ENCODE measurements around the gene ADCY4.
"Not testable (repeated sequence)": the region's sequence is repeated elsewhere in the genome, so short reads cannot be mapped to it uniquely, and the experiment has no call there.

Gene ADCY4

DNA sequence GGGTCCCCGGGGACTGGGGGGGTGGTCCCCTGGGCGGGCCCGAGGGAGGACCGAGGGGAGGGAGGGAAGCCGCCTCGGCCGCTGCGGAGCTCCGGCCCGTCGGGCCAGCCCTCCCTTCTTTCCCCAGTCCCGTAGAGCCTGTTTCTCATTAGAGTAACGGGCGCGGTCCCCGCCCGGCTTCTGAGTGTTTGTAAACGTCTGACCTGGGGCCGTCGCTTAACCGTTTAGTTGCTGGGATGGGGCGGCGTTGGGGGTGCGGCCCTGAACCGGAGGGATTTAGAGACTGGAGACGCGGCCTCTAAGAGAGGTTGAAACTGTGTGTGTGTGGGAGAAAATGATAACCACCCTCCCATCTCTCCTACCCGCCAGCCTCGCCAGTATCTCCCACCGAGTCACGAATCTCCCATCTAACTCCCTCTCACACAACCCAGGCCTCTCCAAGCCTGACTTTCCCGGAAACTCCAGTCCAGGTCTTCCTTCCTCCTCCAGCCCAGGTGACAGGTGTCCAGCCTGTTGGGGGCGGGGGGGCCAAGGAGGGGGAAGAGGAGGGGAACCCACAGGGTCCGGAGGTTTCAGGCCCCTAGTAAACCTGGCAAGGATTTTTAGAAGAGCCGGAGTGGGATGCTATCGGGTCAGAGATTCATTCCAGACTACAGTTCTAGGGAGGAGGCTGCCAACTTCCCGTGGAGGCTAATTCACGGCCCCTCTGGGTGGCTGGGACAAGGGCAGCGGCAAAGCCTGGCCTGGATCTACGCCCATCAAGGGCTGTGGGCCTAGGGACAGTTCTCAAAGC is 32.0 kb upstream of the ADCY4 start:
- no peak for DNase-seq (ENCODE audit: low read depth)

DNA sequence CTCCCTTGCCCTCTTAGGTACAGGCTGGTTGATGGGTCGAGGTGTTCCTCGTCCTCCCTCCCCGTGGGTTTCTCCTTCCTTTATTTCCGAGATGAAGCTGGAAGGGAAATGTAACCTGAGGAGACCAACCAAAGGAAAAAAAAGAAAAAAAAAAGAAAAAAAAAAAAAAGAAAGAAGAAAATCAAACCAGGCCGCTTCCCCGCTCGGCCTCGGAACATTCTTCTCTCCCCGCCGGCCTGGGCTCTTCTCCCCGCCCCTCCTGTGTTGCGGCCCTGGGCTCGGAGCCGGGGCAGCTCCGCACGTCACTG is 31.5 kb upstream of the ADCY4 start:
- DNase-seq (ENCODE audit: low read depth) = no peak

DNA sequence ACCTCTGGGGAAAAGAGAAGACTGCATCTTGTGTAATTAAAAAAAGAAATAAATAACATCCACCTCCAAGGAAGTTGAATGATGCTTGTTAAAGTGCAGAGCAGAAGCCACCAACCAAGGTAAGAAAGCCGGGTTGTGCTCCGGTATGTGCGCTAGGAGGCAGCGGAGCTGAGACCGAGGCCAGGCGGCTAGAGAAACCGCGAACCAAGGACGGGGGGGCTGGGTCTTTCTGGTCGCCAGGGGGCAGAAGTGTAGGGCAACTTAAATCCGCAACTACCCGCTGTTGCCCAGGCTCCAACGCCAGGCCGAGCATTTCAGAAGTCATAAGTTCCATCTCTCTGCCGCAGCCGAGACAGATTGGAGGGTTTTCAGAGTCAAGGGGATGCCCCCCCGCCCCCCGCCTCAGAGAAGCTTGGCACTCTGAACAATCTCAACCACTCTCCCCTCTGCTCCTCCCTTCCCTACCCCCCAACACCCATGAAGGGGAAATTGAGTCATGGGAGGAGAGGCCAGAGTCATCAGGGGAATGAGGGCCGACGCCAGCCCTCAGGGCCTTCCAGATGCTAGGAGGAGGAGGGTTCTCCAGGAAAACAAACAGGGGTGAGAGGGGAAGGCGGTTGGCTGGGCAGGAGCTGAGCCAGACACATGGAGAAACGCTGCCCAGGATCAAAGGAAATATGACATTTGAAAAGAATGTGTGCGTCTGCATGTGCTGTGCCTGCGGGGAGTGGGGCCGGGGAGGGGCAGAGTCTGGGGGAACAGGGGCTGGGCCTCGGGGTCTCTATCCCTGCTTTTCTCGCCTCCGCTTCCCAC is 30.9 kb upstream of the ADCY4 start:
- peak; percentile 43 for DNase-seq (ENCODE audit: low read depth)

DNA sequence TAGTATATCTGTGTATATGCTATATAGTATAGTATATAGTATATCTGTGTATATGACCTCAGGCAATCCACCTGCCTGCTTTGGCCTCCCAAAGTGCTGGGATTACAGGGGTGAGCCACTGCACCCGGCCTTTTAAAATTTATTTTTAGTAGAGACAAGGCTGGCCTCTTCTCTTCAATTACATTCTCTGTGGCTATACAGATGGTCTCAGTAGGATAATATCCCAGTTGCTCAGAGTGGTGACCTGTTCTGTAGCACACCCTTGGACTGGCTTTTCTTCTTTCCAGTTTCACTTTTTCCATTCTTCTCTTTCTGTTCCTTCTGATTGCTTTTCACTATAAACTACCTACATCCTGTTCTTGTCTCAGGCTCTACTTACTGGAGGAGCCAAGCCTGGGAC is 30.0 kb upstream of the ADCY4 start:
- DNase-seq (ENCODE audit: low read depth) = no peak

DNA sequence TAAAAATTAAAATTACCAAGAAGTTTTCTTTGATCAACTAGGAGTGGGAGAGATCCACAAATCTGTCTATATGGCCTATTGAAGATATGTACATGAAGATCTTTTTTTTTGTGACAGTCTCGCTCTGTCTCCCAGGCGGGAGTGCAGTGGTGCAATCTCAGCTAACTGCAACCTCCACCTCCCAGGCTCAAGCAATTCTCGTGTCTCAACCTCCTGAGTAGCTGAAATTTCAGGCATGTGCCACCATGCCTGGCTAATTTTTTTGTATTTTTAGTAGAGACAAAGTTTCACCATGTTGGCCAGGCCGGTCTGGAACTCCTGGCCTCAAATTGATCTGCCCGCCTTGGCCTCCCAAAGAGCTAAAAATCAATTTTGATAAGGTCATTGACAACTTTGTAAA is 28.5 kb upstream of the ADCY4 start:
- no peak for DNase-seq (ENCODE audit: low read depth)

DNA sequence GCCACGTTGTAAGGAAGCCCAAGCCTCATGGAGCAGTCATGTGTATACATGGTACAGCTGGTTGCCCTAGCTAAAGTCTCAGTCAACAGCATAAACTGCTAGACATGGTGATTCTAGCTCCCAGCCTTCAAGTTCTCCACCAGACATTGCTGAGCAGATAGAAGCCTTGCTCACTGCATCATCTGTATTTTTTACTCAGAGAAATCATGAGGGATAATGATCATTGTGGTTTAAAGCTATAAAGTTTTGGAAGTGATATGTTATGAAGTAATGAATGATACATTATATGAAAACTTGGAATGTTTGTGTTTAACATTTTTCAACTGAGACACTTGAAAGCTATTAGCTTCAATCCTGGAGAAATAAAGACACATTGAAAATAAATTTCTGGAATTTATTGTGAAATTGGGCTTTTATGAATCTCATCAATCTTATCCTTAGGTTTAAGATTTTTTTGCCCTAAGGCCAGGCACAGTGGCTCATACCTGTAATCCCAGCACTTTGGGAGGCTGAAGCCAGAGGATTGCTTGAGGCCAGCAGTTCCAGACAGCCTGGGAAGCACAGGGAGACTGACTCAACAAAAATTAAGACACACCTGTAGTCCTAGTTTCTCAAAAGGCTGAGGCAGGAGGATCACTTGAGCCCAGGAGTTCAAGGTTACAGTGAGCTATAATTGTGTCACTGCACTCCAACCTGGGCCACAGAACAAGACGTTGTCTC is 27.5 kb upstream of the ADCY4 start:
- no peak for DNase-seq (ENCODE audit: low read depth)

DNA sequence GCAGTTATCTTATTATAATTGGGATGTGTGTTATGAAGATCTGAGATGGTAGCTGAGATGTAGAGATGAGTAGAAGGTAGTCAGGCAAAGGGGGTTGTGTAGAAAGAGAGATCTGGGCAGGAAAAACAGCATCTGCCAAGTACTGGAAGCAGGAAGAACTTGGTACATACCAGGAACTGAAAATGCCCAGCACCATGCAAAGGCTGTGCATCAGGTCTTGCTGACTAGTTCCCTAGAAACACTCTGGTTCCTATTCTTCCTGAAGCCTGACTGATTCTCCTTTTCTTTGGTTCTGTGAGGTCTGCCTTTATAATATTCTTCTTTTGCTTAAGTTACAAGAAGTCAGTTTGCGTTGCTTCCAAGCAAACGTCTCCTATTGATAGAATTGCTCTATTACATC is 26.5 kb upstream of the ADCY4 start:
- no peak for DNase-seq (ENCODE audit: low read depth)

DNA sequence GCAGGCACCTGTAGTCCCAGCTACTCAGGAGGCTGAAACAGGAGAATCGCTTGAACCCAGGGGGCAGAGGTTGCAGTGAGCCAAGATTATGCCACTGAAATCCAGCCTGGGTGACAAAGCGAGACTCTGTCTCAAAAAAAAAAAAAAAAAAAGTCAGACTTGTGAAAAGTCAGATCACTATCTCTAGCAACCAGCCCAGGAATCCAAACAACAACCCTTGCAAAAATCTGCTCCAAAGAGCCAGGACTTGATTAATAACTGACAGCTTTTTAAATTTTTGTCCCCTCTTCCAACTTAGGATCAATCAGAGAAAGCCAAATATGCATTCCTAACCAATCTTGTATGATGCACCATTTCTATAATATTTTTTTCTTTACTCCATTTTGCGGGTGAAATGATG is 25.4 kb upstream of the ADCY4 start:
- DNase-seq (ENCODE audit: low read depth) = no peak

DNA sequence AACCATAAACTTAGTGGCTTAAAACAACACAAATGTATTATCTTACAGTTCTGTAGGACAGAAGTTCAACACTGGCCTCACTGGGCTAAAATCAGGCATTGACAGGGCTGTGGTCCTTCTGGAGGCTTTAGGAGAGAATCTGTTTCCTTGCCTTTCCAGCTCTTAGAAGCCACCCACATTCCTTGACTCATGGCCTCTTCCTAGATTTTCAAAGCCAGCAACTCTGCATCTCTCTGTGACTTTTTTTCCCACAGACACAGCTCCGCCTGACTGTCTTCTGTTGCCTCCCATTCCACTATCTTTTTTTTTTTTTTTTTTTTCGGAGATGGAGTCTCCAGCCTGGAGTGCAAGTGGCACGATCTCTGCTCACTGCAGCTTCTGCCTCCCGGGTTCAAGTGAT is 21.3 kb upstream of the ADCY4 start:
- no peak for DNase-seq (ENCODE audit: low read depth)

DNA sequence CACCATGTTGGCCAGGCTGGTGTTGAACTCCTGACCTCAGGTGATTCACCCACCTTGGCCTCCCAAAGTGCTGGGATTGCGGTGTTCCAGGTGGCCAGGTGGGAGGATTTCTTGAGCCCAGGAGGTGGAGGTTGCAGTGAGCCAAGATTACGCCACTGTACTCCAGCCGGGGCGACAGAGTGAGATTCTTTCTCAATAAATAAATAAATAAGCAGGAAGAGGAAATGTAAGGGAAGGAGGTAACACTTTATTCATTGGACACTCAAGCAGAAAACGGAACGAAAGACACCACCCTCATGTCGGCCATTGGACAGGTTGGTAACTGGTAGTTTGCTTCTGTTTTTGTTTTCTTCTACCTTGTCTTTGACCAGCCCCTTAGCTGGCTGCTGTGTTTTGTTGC is 20.1 kb upstream of the ADCY4 start:
- DNase-seq (ENCODE audit: low read depth) = no peak

DNA sequence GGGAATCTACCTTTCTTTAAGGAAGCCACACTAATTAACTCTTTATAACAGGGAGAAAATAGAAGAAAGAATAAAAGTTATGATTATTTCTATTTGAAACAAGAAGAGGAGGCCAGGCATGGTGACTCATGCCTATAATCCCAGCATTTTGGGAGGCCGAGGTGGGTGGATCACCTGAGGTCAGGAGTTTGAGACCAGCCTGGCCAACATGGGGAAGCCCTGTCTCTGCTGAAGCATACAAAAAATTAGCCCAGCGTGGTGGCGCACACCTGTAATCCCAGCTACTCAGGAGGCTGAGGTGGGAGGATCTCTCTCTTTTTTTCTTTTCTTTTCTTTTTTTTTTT is 19.6 kb upstream of the ADCY4 start:
- not testable (repeated sequence) for DNase-seq (ENCODE audit: low read depth)

DNA sequence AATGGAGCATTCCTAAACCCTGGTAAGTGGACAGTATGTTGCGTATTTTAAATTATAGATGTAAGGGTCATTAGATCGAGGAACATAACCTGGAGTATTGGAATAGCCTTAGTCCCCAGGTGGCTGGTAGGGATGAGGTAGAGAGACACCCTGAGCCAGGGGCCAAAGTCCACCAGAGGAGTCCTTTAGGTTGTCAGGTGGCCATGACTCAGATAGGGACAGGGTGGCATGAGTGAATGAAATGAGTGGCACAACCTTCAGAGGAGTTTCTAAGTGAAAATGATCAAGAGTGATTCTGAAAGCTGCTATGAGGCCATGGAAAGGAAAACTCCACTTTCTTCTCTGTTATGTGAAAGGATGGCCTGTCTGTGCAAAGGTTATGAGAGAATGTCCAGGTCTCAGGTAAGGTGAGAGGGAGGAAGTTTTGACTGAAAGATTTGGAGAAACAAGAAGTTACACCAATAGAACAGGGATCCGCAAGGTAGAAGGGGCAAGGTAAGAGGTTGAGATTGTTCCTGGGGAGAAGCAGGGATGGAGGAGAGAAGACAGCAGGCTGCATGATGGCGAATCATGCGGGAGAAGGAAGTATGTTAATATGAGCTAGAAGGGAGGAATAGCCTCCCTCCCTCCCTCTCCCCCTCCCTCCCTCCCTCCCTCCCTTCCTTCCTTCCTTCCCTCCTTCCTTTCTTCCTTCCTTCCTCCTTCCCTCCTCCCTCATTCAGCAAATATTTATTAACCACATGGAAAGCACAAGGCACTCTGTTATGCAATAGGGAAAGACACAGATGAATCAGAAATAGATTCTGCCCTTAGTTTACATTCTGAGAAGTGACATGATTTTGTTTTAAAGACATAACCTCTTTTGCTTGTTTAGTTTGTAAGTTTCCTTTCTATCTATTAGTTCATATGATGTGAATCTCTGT is 18.9 kb upstream of the ADCY4 start:
- DNase-seq (ENCODE audit: low read depth) = no peak

DNA sequence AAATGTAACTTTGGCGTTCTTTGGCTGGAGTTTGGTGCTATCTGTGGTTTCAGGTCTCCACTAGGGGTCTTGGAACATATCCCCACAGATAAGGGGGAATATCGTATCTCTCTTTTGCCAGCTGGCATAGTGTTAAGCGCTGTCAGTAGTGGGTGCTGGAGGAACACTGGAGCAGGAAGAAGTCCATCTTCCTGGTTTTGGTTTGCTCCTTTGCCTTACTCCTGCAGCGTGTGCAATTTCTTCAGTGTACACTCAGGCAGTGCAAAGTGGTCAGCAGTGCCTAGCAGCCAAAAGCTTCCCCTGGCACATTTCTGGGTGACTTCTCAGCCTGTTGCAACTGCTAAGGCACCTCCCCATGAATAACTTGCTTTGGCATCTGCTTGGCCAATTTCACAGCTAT is 16.6 kb upstream of the ADCY4 start:
- DNase-seq (ENCODE audit: low read depth) = no peak

DNA sequence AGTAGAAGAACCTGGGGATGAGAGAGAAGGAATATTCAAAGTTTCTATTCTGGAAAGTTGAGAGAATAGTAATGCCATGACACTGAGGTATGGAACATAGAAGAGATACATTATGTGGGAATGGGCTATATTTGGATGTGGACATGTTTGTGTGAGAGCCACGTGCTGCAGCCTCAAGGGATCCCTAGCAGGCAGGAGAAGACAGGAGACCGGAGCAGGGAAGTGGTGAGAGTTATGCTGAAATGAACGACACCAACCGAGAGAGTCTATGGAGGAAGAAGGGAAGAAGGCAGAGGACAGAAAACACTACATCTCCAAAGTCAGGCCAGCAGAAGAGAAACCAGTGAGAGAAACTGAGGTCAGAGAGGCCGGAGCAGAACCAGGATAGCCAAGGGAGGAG is 14.9 kb upstream of the ADCY4 start:
- DNase-seq (ENCODE audit: low read depth) = no peak

DNA sequence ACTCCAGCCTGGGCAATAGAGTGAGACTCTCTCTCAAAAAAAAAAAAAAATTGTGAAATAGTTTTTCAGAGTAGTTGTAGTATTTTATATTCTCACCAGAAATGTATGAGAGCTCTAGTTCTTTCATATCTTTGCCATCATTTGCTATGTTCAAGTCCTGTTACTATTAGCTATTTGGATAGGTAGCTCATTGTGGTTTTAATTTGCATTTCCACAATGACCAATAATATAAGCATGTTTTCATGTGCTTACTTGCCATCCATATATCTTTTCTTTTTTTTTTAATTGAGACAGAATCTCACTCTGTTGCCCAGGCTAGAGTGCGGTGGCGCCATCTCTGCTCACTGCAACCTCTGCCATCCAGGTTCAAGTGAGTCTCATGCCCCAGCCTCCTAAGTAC is 13.3 kb upstream of the ADCY4 start:
- DNase-seq (ENCODE audit: low read depth) = no peak

DNA sequence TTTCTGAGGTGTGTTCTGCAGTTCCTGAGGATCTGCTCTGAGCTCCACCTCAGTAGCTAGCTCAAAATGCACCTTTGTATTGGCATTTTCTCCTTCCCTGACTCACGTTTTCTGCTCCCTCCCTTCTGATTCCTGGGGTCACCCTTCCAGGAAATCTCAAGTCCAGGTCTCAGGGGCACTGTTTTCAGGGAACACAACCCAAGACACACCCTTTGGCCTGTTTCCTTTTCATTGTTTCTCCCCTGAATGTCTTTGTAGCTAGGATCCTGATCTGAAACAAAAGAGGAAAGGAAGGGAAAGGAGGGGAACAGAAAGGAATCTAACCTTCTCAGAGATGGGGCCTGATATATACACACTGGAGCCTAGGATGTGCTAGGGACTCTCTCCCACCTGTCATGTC is 12.3 kb upstream of the ADCY4 start:
- DNase-seq (ENCODE audit: low read depth) = no peak

DNA sequence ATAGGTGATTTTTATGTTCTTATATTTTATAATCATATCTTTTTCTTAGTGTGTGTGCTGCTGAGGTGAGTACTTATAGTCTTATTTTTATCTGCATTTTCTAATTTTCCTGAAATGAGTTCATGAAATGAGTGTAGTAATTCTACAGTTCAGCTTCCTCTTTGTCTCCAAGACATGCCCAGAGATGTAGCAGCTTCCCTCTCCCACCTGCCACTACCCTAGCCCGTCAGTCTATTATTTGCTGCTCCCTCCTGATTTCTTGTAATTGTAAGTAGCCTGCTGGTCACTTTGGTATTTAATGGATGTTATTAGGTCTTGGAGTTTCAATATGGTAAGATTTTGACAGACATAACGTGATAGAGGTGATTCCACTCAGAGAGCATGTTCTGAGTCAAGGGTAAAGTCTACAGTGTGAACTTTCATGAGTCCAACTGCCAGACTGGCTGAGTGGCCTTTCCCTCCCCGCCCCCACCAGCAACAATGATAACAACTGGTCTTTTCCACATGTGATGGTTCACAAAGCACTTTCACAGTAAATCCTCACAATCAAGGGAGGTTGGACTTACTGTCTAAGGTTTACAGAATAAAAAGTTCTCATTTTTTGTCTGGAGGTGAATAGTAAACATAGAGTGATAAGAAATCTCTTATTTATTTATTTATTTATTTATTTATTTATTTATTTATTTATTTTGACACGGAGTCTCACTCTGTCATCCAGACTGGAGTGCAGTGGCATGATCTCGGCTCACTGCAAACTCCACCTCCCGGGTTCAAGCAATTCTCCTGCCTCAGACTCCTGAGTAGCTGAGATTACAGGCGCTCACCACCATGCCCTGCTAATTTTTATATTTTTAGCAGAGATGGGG is 9.2 kb upstream of the ADCY4 start:
- DNase-seq (ENCODE audit: low read depth) = no peak

DNA sequence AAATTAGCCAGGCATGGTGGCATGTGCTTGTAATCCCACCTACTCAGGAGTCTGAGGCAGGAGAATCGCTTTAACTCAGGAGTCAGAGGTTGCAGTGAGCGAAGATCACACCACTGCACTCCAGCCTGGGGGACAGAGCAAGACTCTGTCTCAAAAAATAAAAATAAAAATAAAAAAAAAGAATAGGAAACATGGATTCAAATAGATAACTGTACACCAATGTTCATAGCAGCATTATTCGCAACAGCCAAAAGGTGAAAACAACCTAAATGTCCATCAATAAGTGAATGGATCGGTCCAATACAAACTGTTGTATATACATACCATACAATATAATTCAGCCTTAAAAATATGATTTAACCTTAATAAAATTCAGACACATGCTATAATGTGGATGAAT is 8.0 kb upstream of the ADCY4 start:
- DNase-seq (ENCODE audit: low read depth) = no peak

DNA sequence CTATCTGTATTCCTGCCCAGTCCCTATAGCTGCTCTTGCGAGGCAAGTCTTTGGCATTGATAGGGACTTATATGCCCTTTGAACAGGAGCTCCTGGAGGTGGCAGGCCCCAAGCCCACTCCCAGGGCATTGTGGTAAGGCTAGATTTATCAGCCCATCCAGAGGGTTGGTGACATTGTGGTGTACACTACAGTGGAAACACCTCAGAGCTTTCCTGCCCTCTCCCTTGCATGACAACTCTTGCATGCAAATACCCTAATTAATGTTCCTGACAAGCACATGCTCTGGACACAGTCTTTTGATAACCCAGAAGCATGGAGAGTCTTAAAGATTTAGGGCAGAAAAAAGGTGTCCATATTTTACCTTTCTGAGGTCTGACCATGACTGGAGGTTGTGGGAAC is 5.7 kb upstream of the ADCY4 start:
- DNase-seq (ENCODE audit: low read depth) = no peak

DNA sequence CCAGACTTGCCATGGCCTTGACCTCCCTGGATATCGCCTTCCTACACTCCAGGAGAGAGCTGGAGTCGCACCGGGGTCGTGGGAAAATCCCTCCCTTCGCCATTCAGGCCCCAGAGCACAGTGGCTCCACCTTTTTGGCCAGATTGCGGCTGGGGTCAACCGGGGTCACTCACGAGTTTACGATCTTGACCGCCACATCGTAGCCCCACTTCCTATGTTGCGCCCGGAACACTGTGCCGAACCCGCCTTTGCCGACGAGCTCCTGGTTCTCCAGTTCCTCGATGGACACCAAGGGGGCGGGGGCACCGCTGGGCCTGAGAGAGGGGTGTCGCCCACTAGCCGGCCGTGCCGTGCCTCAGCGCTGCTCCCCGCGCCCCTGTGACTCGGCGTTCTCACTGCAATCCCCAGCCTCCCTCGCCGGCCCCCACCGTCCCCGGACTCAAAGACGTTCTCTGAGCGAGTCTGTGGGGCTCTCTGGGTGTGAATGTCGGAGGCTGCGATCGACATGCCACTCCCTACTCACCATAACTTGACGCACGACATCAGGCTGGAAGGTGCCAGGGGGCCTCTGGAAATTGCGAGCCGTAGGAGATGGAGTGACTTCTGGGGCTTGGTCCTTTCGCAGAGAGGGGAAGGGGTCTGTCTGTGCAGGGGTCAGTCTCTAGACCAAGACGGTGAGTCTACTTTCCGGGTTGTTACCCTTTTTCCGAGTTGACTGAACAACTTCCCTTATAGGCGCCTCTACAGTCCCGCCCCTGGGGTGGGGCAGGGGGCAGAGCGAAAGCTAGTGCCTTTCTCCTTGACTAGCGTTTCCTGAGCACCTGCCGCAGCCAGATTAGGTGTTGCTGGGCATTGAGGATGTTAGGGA is 4.6 kb upstream of the ADCY4 start, which contains the start of gene RIPK3:
RIPK3 (minus strand) TSS at position 708 of the 868 bp plus-strand sequence; CDS start at position 543, 165 bp downstream.
- peak; percentile 50 for DNase-seq (ENCODE audit: low read depth)

All from activated T-helper 9 cell treated with anti-CD3 and anti-CD28 coated beads, Interleukin-2, amount 50 U/mL, for 16 hours (primary cell).